ENCODE measurements around the gene OGA.

Gene OGA

GRCh38 chr10:101773923-101774588 is 44.2 kb downstream of the OGA start:
- no peak for DNase-seq

- DNase-seq = no peak
Measured at GRCh38 chr10:101772895-101773761, 45.1 kb downstream of the OGA start.

- DNase-seq = no peak
Measured at GRCh38 chr10:101772017-101772894, 46.0 kb downstream of the OGA start.

DNA sequence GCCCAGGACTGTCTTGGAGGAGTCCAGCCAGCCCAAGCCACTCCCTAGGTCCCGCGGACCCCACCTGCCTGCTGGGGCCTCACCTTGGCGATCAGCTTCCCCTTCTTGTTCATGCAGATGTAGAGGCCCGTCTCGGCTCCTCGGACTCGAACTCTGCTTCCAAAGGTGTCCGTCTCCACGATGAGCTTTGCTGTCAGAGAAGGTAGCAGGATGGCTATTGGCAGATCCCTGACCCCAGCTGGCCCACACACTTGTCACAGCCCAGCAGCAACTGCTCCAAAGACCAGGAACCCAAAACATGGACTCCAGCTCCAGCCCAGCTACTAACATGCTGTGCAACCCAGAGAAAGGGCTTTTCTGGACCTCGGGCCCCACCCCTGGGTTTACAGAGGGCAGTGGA is 46.9 kb downstream of the OGA start:
- no peak for DNase-seq

- no peak for DNase-seq
Measured at GRCh38 chr10:101770331-101771215, 47.7 kb downstream of the OGA start.

DNA sequence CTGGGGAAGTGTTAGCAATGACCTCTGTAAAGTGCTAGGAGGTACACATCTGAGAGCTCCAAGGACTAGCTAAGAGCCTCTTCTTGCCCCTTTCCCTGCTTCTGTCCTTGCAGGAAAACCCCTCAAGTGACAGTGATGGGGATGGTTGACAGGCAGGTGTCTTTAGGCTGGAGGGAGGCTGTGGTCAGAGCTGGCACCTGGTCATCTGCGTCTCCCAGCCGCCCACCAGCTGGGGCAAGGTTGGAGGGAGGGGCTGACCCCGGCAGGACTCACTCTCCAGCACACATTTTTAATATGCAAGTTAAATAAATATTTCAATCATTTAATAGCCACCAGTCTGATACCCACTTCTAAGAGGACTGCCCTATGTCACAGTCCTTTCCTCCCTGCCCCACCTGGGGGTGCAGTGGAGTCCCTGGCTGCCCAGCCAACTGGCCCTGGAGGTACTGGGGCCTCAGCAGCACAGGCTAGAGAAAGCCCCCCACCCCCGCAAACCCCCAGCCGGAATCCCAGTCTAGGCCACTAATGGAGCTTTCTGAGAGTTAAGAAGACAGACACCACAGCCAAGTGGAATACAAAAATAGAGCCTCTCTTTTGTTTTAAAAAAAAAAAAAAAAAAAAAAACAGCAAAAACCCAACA is 48.6 kb downstream of the OGA start:
- DNase-seq = no peak

DNA sequence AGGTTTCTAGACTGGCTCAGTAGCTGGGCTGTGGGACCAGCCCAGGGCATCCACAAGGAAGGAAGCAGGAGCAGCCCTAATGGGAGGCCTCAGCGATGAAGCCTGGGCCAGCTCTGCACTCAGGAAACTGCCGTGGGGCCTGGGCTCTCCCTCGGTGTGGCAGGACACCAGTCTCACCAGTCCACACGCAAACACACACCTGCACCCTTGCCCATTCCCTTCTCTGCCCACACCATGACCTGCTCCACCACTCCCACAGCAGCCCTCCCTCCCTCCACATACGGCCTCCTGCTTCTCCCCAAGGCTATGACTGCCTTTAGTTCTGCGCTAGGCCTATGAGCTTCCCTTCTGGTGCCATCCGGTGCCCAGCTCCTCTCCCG is 49.5 kb downstream of the OGA start:
- DNase-seq = no peak

DNA sequence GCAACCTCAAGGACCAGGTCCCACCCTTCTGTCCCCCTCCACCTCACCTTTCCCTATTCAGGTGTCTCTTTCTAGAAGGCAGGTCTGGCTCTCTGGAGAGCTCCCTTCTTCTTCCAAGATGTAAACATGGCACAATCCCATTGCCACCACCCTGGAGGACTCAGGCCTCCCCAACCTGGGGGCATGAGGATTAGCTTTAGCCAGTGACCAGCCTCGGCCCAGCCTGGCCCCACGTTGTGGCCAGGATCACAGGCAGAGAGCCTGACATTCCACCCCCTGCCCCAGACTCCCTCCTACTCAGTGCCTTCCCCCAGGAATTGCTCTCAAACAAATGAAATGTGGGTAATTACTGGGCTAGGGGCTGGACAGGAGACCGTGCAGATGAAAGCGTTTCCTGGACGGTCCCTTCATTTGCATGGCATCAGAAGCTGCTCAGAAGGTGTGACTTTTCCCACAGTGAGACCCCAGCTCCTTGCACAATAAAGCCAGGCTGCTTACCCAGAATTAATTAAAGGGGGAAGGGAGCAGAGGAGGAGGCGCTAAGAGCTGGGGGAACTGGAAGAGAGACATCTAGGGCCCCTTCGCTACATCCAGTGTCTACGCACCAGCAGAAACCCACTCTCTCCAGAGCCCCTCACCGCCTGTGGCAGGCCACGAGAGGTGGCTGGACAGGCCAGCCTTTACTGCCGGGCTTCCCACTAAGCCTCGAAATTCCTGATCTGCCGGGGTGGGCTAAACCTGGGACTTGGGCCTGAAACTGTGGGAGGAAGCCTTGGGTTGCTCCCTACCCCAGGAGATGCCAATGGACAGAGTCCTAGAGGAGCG is 50.1 kb downstream of the OGA start:
- no peak for DNase-seq

DNA sequence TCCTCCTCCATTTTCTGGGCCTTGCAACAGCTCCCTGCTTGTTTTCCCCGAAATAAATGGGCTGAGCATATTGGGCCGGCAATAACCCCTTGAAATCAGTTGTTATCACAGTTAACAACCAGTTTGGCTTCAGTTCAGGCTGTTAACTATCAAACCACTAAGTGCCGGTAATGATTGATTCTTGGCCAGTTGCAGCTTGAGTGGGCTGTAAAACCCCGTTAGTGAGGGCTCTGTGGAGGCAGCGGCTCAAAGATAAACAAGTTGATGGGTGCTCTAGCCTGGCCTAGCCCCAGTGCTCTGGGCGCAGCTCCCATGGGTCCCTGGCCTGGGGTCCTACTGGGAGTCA is 50.7 kb downstream of the OGA start:
- DNase-seq = no peak

DNA sequence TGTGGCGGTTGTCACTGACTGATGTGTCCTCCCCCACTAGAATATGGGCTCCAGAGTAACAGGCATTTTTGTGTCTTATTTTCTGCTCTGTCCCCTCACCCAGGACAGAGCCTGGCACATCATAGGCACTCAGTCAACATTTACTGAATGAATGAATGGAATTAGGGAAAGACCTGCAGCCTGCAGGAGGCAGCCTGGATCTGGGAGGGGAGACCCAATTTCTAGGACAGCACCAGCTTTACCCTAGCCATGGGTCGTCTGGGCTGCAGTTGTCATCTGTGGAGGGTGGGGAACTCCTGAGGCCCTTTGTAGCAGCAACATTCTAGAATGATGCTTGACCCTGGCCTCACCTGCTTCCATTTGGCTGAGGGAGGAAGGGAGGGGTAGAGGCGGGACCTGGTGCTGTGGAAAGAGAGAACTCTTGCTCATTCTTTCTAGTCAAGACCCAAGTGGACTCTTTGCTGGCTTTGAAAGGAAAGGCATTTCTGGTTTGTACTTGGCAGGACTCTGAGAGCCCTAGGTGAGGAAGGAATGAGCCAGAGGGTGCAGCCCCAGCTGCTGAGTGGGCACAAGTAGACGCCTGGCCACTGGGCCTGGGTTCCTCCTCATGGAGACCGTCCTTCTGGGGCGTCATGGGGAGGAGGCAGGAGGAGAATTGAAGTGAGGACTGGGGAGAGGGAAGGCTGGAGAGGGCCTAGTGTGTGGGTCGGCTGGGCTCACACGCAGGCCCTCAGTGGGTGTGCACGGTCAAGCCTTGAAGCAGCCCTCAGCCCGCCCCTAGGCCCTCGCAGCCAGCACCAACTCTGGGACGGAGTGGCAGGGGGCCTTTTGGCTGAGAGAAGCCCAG is 51.3 kb downstream of the OGA start:
- DNase-seq = no peak

GRCh38 chr10:101766306-101766705 is 51.9 kb downstream of the OGA start:
- no peak for DNase-seq

DNA sequence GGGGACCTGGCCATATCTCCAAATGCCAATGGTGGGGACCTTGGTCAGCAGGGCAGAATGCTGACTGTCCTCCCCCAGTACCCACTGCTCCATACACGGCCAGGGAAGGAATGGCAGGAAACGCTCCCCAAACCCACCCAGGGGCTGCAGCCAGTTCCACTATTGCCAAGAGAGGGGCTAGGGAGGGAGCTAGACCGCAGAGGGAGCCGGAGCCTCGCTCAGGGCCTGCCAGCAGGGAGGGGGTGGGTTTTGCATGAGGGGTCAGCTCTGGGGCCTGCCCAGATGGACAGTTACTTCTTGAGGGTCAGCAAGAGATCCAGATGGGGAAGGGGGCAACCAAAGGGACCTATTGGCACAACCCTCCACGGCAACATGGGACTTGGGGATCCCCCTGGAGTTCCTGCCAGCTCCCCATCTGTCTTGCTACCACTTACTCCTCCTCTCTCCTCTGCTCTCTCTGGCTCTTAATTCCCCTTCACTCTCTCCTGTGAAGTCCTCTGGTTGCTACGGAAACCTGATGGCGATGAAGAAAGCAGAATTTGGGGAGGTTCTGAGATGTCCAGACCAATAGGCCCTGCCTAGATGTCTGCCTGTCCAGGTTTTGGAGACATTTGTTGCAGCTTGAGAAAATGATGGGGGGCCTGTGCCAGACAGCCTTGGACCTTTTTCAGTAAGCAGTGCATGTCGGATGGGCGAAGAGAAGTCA is 55.0 kb downstream of the OGA start:
- no peak for DNase-seq

DNA sequence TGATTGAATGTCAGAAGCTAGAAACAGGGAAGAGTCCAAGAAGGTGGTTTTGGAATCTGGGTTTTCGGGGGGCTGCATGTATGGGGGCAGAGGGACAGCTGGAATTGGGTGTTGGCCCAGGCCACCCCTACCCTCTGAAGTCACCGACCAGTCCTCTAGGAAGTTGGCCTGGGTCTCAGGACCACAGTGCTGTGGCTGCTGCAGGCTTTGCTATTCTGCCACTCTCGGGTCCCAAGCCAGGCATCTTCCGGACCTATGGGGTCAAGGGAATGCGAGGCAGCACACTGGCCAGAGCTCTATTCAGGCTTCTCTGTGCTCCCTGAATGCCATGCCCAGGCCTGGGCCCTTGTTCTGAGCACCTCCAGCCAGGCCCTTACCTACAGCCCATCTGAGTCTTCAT is 55.5 kb downstream of the OGA start:
- DNase-seq = no peak

GRCh38 chr10:101761226-101761625 is 57.0 kb downstream of the OGA start:
- DNase-seq = no peak

DNA sequence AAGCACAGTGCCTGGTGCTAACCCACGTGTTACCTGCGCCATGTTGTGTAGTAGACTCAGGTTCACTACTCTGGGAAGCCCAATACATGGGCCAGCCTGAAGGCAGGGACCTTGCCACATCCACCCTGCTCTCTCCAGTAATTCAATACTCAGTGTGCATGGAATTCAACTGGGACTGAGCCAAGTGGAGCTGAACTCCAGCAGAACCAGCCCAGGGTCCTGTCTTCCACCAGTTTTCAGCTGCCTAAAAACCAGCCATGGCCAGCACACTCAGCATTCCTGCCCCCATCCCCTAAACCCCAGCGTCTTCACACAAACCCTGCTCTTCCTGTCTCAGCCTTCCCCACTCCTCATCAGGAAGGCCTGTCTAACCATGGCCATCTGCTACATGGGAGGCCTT is 57.7 kb downstream of the OGA start:
- no peak for DNase-seq

DNA sequence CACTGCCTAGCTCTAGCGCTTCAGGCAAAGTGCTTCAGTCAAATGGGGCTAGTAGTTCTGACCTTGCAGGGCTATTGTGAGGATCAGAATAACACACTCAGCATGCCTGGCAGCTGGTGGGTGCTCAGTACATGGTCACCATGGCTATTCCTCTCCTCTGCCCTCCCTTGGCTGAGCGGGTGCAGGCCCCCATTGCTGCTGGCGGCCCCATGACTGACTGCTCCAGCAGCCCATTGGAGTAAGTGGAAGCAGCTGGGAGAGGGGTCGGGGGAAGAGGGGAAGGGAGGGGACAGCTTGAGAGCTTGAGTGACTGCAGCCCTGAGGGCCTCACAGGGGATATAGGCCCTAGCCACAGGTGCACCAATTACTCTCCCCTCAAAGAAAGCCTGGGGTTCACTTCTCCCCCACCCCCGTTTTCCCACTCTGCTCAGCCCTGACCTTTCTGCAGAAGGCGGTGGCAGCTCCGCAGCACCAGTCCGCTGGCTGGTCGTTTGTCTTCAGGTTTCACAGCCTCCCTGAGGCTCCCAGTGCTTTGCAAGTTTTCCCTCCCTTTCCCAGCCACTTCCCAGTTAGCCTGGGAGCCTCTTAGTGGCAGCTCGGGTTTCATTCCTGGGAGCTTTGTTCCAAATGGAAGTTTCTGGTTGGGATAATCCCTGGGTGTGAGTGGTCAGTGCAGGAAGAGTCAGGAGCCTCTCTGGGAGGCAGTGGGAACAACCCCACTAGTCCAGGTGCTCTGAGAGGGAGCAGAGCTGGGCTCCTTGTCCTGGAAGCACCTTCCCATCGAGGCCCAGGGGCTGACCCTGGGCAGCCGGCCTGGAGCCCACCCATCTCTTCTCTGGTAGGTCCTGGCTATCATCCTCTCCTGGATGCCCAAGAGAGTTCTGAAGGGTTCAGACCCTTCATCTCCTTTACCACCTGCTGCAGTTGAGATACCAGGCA is 58.7 kb downstream of the OGA start:
- DNase-seq = no peak

DNA sequence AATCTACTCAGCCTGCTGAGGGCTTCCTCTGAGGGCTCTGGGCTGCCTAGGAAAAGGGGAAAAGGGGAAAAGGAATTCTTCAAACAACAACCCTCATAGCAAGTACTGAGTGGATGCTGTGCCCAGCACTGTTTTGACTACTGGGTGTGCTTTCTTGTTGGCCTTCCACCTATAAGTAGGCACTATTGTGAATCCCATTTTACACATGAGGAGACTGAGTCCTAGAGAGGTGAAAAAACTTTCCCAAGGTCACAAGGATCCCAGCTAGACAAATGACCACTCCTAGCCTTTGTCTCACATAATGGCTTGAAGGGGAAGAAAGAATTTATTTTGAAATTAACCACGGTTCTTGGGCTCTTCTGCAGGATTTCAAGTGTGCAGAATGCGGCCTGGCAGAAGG is 59.4 kb downstream of the OGA start:
- no peak for DNase-seq

DNA sequence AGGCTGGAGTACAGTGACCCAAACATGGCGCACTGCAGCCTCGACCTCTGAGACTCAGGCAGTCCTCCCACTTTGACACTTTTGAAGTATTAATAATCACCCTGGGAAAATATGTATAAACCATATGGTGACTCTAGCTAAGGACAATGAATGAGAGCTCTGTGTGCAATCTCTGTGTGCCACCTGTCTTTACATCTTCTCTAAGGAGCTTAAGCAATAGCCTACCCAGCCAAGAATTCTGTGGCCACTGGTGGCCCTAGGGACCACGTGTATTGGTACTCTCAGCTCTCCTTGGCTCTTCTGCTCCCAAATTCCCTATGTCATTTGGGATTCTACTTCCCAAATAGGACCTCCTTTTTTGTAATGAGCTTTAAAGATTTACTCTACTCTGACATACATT is 66.0 kb downstream of the OGA start:
- no peak for DNase-seq
